SHP77 treated with DMSO at 0.1 percent for 48 hours (cell line): ENCODE results near the gene RHEB.

Experiments used
- DNase-seq: peaks from one replicate; lab custom pipeline; 2025; lab: John Stamatoyannopoulos, UW

Gene RHEB

GRCh38 chr7:151470711-151471110 lies 49.0 kb downstream of the RHEB start:
- DNase-seq, result no peak

DNA sequence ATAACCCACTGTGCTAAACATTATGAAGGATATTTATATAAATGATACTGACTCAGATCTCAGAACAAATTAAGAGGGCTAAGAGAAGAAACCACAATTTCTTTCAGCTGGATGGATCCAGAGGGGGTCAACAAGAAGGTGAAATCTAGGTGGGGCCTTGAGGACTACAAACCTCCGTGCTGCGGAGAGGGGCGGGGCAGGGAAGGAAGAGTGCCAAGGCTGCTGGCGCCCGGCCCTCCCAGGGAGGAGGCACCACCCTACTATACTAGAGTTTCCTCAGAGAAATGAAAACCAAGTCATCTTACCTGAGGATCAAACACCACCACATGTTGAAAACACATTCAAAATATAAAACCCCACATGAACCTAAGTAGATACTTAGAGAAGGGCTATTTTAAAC lies 50.4 kb downstream of the RHEB start:
- no peak for DNase-seq

- no peak for DNase-seq
These were observed 51.3 kb downstream of the RHEB start for GRCh38 chr7:151468217-151469018.

DNA sequence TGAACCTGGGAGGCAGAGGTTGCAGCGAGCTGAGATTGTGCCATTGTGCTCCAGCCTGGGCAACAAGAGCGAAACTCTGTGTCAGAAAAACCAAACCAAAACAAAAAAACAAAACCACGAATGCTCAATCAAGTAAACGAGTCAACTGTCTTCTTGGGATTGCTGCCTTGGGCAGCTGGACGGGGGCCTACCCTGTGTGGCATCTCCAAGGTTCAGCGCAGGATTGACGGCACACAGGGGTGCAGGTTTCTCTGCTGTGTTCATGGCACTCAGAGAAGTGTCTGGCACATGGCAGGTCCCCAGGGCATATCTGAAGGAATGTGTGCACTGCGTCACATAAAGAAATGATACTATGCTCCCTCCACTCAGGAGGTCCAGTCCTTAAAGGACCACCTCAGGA lies 54.5 kb downstream of the RHEB start:
- no peak for DNase-seq

DNA sequence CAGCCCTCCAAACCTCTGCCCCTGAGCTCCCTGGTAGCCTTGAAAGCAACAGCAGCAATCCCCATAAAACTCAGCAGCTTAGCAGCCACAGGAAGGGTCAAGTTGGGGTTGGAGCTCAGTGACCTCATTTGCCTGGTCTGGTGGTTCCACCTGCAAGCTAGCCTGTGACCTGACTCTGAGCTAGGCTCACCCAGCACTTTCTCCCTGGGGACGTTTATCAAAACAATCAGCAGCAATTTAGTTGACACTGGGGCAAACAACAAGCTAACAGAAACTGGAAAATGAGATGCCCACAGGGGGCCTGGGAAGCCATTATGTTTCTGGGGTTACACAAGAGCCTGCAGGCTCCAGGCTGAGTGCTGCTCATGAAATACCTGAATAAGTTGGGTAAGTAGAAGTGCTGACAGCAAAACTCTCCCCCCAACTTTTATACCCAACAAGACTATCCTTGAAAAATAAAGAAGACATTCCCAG lies 57.4 kb downstream of the RHEB start:
- DNase-seq, result no peak

DNA sequence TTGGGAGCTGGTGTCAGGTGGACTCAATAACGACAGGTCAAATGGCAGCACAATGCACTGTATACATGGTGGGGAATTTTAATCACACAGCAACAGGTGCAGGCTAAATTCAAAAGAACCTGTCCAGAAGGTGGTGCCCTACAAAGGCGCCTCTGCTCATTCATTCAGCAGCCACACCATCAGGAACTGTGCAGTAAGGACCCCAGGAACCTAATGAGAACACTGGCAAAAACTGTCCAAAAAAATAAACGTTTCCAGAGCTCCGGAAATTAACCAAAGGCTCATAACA lies 57.8 kb downstream of the RHEB start:
- DNase-seq, result no peak

GRCh38 chr7:151461096-151461941 lies 58.4 kb downstream of the RHEB start:
- no peak for DNase-seq

- no peak for DNase-seq
These were observed 59.2 kb downstream of the RHEB start for GRCh38 chr7:151460474-151460855.

- no peak for DNase-seq
These were observed 59.8 kb downstream of the RHEB start for GRCh38 chr7:151459726-151460473.

- DNase-seq, result no peak
These were observed 62.2 kb downstream of the RHEB start for GRCh38 chr7:151457534-151457933.

GRCh38 chr7:151456782-151457181 lies 62.9 kb downstream of the RHEB start:
- no peak for DNase-seq

DNA sequence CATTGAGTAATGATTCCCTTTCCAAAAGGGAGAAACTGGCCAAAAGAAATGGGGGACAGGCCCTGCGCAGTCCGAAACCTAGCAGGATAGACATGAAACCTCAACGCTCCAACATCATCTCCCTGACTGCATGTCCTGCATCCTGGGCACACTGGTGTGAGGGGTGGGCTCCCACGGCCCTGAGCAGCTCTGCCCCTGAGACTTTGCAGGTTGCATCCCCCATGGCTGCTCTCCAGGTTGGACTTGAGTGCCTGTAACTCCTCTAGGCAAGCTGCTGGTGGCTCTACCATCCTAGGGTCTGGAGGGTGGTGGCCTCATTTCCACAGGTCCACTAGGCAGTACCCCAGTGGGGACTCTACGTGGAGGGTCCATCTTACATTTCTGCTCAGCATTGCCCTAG lies 63.4 kb downstream of the RHEB start:
- DNase-seq, result no peak

GRCh38 chr7:151455690-151456089 lies 64.0 kb downstream of the RHEB start:
- DNase-seq, result no peak

DNA sequence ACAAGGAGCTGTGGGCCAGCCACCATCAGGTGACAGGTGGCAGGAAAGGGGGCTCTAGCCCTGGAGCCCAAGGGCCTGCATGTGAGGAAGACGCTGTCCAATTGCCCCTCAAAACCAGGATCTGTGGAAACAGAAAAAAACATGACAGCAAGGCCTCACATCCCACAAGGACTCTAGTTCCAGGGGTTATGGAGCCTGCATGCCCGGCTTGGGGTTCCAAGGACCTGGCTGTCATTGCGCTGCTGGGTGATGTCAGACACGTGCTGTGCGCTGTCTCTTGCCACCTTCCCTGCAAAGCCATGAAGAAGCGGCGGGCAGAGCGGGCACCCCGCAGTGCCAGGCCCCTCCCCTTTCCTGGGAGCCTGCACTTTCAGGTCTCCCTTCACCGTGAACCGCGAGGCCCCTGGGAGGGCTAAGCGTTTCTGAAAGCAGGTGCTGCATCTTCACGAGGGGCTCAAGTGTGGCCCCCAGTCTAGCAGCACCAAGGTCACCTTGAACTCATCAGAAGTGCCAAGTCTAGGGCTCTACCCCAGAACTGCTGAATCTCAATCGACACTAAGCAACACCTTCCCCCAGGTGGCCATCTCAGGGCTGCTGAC lies 64.7 kb downstream of the RHEB start:
- DNase-seq, result no peak

DNA sequence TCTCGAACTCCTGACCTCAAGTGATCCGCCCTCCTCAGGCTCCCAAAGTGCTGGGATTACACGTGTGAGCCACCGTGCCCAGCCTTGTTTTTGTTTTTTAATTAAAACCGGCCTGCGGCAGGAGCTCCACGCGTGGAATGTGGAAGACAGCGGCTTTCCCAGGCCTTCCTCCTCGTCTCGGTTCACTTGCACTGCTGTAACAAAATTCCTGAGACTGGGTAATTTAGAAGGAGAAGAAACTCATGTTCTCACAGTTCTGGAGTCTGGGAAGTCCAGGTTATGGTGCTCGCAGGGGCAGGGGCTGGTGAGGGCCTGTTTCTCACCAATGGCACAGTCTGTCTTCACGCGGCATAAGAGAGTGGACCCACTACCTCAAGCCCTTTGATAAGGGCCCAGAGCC lies 65.4 kb downstream of the RHEB start:
- no peak for DNase-seq

DNA sequence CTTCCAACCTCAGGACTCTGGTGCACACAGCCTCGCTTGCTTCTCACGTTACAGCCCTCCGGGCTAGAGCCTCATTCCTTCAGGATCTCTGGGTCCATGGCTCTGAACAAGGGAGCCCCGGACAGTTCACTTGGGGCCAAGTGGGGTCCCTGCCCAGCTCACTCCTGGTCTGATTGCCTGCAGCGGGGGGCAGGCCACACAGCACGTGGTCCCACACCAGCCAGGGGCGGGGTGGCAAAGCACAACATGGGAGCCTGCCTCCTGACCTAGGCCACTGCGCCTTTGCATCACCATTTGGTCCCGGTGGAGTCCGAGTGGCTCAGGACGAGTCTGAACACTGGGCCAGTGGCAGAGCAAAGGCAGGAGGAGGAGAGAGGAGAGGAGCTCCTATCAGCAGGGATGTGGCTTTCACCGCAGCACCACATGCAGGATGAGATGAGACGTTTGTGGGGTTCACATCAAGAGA lies 66.3 kb downstream of the RHEB start:
- no peak for DNase-seq

GRCh38 chr7:151452680-151453325 lies 66.9 kb downstream of the RHEB start:
- DNase-seq, result no peak

GRCh38 chr7:151451626-151452571 lies 67.8 kb downstream of the RHEB start:
- no peak for DNase-seq

DNA sequence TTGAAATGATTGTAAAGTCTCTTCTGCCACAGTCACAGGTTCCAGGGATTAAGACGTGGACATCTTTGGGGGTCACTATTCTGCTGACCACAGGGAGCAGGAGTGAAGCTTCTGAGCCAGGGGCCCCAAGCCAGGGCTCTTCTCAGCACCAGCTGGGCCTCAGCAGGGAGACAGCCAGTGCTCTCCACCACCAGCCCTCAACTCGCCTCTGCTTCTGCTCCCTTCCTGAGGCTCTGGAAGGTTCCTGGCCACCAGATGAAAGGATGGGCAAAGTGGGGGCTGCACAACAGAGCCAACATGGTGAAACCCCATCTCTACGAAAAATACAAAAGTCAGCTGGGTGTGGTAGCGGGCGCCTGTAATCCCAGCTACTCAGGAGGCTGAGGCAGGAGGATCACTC lies 68.5 kb downstream of the RHEB start:
- DNase-seq, result no peak

DNA sequence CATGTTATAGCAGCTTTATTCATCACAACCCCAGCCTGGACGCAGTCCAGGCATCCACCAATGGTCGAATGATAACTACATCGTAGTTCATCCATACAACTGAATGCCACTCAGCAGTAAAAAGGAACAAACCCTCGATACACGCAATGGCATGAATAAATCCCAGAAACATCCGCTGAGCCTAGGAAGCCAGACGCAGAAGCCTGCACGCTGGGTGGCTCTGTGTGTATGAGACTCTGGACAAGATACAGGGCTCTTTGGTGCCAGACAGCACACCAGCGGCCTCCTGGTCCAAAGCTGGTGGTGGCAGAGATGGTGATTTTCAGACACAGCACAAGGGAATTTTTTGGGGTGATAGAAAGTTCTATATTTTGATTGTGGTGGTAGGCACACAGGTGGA lies 69.7 kb downstream of the RHEB start:
- DNase-seq, result no peak
